Muscle of leg (tissue), 11 donors: ENCODE data around the gene HAO1. TPM values are rescaled to one million over a fixed set of nuclear protein-coding genes. Genes with fewer than 3 reads are reported as not detected.
"Not testable (repeated sequence)": the region's sequence is repeated elsewhere in the genome, so short reads cannot be mapped to it uniquely, and the experiment has no call there.

Experiments used
- DNase-seq: peaks from one replicate; pipeline ENCODE4 v3.0.0; 2013
- H3K27ac ChIP-seq: one replicate; pipeline ENCODE4 v1.5.1; 2013; ENCODE audit warnings: mild to moderate bottlenecking, low read length, control low read depth
- H3K27me3 ChIP-seq: one replicate; pipeline ENCODE4 v1.6.1; 2013; ENCODE audit warnings: low read length; ENCODE audit not compliant: control insufficient read depth, insufficient read depth
- H3K36me3 ChIP-seq: one replicate; pipeline ENCODE4 v1.6.1; 2013; ENCODE audit warnings: low read length; ENCODE audit not compliant: control insufficient read depth, insufficient read depth
- H3K4me1 ChIP-seq: one replicate; pipeline ENCODE4 v1.6.1; 2013; ENCODE audit warnings: low read length; ENCODE audit not compliant: control insufficient read depth, insufficient read depth
- H3K4me3 ChIP-seq: one replicate; pipeline ENCODE4 v1.5.1; 2013; ENCODE audit warnings: low read length, control low read depth
- H3K9me3 ChIP-seq: replicated peaks from 2 replicates; pipeline ENCODE4 v1.6.1; 2013; ENCODE audit warnings: low read depth, low read length; ENCODE audit not compliant: control insufficient read depth
- WGBS: methylation state at CpG from one replicate; pipeline ENCODE4 v1.1.5; 2013; ENCODE audit warnings: missing lambda C conversion rate; ENCODE audit not compliant: insufficient coverage; 5-methylcytosine and 5-hydroxymethylcytosine counted together
- polyA plus RNA-seq, 8 donors: library from polyadenylated mRNA; unstranded; fragments of 120-200 nt; gene quantifications; one replicate each; pipeline versions ENCODE4 v1.2.1 to v1.2.3, GENCODE V29; 2013; ENCODE audit warnings: inconsistent platforms in 1 of 8, low replicate concordance in 1 of 8; ENCODE audit not compliant: insufficient read length in 8 of 8, insufficient read depth in 1 of 8
- total RNA-seq: library from RNA; stranded (reverse); fragments of 120-200 nt; gene quantifications from one replicate; pipeline ENCODE4 v1.2.4, GENCODE V29; 2013

HAO1 gene
- total and polyA plus RNA-seq, 9 donors: not detected

- Histone ChIP-seq H3K36me3 (no peaks in the 10 kb centered on the region), H3K27ac (no peak overlapping the region), H3K9me3 (peaks cover 2% of the 10 kb centered on the region), H3K27me3 (no peaks in the 10 kb centered on the region), H3K4me3 (no peak overlapping the region), H3K4me1 (peaks cover 2% of the 10 kb centered on the region)
- DNase-seq: no peak
Observed at GRCh38 chr20:7843613-7844012, 96.6 kb downstream of the HAO1 start.

GRCh38 chr20:7841971-7842310, 98.3 kb downstream of the HAO1 start:
- Histone ChIP-seq H3K27me3 (no peaks in the 10 kb centered on the region), H3K27ac (no peak overlapping the region), H3K4me1 (peaks cover 2% of the 10 kb centered on the region), H3K36me3 (no peaks in the 10 kb centered on the region), H3K4me3 (no peak overlapping the region), H3K9me3 (peaks cover 2% of the 10 kb centered on the region)
- WGBS: no CpG with 5 or more reads among the region's 2 CpGs
- peak; percentile 87 for DNase-seq

GRCh38 chr20:7841291-7841970, 98.8 kb downstream of the HAO1 start:
- Histone ChIP-seq H3K9me3 (peaks cover 2% of the 10 kb centered on the region), H3K27ac (no peak overlapping the region), H3K27me3 (no peaks in the 10 kb centered on the region), H3K36me3 (no peaks in the 10 kb centered on the region), H3K4me1 (peaks cover 2% of the 10 kb centered on the region), H3K4me3 (no peak overlapping the region)
- DNase-seq: peak; percentile 57
- WGBS: no CpG with 5 or more reads among the region's 2 CpGs

GRCh38 chr20:7836076-7836475, 104.2 kb downstream of the HAO1 start:
- Histone ChIP-seq H3K27ac (no peak overlapping the region), H3K4me3 (no peak overlapping the region), H3K4me1 (no peaks in the 10 kb centered on the region), H3K9me3 (peaks cover 3% of the 10 kb centered on the region), H3K27me3 (no peaks in the 10 kb centered on the region), H3K36me3 (no peaks in the 10 kb centered on the region)
- DNase-seq: no peak

- not testable (repeated sequence) for H3K4me3 ChIP-seq, H3K27ac ChIP-seq, H3K9me3 ChIP-seq, H3K27me3 ChIP-seq, DNase-seq, H3K4me1 ChIP-seq, H3K36me3 ChIP-seq
- 84% methylated on average over 2 of the region's 7 CpGs for WGBS
Observed at GRCh38 chr20:7834441-7834840, 105.8 kb downstream of the HAO1 start.

Other genes with a start within 250 kb of the HAO1 start
- gene TMX4, start 79.3 kb upstream of the HAO1 start, total RNA-seq: 18.1 TPM
- 10 to 100 TPM; 13.5 to 27.9 (median 20.7) TPM for gene TMX4, start 79.3 kb upstream of the HAO1 start, polyA plus RNA-seq
- 10.4 TPM for gene PLCB1, start 191.8 kb upstream of the HAO1 start, total RNA-seq
- 10 to 100 TPM in 3 of 8 donors, 1 to 10 TPM in 5; 6.8 to 14.3 (median 8.9) TPM for gene PLCB1, start 191.8 kb upstream of the HAO1 start, polyA plus RNA-seq